Omental fat pad (tissue), 4 donors: ENCODE measurements around the gene NOL12. TPM values are rescaled to one million over a fixed set of nuclear protein-coding genes. Genes with fewer than 3 reads are reported as not detected.
A peak's percentile ranks its signal among the peaks of the same experiment; 100 is the strongest.

ENCODE experiments used
- ATAC-seq: fragments of 150-250 bp; one replicate; pipeline ENCODE4 v1.9.1; 2016; ENCODE audit warnings: mild to moderate bottlenecking, moderate library complexity; ENCODE audit not compliant: low FRiP score
- DNase-seq: peaks from one replicate; pipeline ENCODE4 v3.0.0-alpha.2; 2019; ENCODE audit warnings: low spot score
- total RNA-seq, 4 donors: library from RNA; depleted of rRNA; stranded (reverse); fragments of >200 nt; gene quantifications; one replicate each; pipeline ENCODE4 v1.1.0, GENCODE V29; 2016
- TF ChIP-seq, protein P1 (sequence below), 3 donors: fragments of 450-650 bp; IDR thresholded peaks; one replicate each; pipeline ENCODE4 v1.5.1; 2016 to 2017; ENCODE audit warnings: antibody characterized with exemption in 3 of 3, mild to moderate bottlenecking in 3 of 3, moderate library complexity in 2 of 3

Gene NOL12
- total RNA-seq, 4 donors from 2014 or later = 16.4 to 34.8 (median 21.4) TPM

DNA sequence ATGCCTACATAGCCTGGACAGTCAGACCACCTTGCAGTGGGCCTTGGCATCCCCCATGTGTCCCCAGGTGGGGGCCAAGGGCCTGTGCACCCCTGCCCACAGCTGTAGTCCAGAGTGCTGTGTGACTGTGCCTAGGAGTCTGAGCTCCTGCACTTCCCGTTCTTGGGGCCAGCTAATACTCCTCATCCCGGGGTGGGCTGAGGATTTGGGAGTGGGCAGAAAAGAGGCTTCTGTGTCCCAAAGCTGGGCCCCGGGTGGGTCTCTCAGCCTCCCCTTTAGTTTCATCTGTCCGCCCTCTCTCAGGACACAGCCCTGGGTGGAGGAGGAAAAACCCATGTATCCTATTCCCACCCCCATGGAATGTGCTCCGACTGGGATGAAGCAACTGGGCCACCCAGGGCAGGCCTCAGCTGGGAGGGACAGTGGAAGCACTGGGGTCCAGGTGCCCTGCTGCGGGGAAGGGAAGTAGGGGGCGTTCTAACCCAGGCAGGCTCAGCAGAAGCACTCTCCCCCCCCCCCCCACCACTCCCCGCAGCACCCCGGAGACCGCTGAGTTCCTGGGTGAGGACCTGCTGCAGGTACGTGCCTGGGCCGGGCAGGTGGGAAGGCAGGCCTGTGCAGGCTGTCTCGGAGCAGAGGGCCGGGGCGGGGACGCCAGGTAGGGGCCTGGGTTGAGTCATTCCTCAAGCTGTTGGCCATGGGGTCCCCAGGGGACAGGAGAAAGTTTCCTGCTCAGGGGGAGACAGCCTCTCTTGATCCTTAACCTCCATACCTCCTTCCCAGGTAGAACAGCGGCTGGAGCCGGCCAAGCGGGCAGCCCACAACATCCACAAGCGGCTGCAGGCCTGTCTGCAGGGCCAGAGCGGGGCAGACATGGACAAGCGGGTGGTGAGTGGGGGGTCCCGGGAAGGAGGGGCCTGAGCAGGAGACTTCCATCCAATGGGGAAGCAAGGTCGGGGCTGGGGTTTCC lies 45.3 kb upstream of the NOL12 start:
- DNase-seq (no peak), ATAC-seq (no peak)
- TF ChIP-seq, protein P1, sequence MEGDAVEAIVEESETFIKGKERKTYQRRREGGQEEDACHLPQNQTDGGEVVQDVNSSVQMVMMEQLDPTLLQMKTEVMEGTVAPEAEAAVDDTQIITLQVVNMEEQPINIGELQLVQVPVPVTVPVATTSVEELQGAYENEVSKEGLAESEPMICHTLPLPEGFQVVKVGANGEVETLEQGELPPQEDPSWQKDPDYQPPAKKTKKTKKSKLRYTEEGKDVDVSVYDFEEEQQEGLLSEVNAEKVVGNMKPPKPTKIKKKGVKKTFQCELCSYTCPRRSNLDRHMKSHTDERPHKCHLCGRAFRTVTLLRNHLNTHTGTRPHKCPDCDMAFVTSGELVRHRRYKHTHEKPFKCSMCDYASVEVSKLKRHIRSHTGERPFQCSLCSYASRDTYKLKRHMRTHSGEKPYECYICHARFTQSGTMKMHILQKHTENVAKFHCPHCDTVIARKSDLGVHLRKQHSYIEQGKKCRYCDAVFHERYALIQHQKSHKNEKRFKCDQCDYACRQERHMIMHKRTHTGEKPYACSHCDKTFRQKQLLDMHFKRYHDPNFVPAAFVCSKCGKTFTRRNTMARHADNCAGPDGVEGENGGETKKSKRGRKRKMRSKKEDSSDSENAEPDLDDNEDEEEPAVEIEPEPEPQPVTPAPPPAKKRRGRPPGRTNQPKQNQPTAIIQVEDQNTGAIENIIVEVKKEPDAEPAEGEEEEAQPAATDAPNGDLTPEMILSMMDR (IDR thresholded peaks at IDR 0.05) = no peak

DNA sequence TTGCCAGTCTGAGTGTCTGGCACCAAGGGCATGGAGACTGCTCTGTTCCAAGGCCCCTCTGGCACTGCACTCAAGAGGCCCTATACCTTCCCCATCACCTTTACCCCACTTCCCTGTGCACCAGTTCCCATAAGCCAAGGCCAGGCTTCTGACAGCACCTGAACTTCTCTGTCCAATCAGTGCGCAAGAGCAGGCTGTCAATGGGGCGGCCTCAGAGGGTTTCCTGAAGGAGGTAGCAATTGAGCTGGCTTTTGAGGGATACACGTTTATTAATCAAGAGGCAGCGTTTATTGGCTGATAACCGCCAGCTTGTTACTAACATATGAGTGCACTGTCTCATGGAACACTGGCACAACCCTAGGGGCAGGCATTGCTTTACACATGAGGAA lies 44.6 kb upstream of the NOL12 start:
- TF ChIP-seq, protein P1 (IDR thresholded peaks at IDR 0.05) = no peak
- ATAC-seq (no peak), DNase-seq (no peak)

DNA sequence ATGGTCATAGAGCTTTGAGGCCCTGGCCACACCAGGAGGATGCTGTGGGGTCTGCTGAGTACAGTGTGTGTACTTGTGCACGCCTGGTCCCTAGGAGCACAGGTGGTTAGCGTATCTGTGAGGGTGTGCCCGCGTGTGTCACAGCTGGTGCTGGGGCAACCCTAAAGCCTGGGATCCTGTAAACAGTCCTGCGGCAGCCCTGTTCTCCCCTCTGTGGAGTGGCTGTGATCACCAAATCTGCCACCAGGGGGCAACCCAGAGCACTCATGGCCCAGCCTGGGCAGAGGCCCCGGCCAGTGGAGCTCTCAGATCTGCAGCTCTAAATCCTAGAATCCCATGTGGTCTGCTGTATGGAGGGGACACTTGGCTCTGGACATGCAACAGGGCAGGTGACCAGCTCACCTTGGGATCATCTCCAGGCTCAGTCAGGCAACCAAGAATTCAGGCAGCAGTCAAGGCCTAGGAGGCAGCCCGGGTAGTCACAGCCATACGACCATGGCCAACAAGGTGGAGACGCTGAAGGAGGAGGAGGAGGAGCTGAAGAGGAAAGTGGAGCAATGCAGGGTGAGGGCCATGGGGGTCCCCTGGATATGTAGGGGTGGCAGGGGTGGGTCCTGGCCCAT lies 42.8 kb upstream of the NOL12 start:
- TF ChIP-seq, protein P1 (IDR thresholded peaks at IDR 0.05) = peak in 2 of 3 donors; percentile 70 to 86
- peak; percentile 66 for ATAC-seq

DNA sequence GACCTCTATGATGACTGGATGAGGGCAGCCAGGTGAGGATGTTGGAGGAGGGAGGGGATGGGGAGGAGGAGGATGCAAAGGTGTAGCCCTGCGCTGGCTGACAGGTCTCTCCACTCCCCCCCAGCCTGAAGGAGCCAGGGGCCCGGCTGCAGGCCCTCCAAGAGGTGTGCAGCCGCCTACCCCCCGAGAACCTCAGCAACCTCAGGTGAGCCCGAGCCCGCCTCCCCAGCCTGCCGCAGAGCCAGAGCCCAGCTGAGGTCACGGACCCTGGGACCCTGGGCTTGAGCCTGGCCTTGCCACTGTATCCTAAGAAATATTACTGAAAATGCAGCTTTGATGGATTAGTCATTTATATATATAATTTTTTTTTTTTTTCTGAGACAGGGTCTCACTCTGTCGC lies 38.8 kb upstream of the NOL12 start:
- TF ChIP-seq, protein P1 (IDR thresholded peaks at IDR 0.05) = no peak
- DNase-seq (no peak), ATAC-seq (no peak)

More for the DNA sequence above, 42.8 kb upstream of the NOL12 start:
- DNase-seq = peak; percentile 96

DNA sequence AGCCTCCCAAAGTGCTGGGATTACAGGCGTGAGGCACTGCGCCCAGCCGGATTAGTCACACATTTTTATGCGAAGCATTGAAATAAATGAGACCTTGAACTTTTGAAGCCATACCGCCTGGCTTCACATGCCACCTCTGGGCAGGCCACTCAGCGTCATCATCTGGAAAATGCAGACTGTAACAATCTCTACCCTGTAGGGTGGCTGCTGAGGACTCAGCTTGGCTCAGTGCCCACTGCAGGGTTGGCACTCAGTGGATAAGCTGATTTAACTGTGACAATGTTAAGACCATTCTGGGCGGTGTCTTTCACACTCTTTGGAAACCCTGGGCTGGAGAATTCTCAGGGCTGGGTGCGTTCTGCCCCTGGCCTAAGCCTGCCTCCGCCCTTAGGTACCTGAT lies 38.2 kb upstream of the NOL12 start:
- no peak for ATAC-seq
- no peak for DNase-seq
- TF ChIP-seq, protein P1 (IDR thresholded peaks at IDR 0.05) = no peak

DNA sequence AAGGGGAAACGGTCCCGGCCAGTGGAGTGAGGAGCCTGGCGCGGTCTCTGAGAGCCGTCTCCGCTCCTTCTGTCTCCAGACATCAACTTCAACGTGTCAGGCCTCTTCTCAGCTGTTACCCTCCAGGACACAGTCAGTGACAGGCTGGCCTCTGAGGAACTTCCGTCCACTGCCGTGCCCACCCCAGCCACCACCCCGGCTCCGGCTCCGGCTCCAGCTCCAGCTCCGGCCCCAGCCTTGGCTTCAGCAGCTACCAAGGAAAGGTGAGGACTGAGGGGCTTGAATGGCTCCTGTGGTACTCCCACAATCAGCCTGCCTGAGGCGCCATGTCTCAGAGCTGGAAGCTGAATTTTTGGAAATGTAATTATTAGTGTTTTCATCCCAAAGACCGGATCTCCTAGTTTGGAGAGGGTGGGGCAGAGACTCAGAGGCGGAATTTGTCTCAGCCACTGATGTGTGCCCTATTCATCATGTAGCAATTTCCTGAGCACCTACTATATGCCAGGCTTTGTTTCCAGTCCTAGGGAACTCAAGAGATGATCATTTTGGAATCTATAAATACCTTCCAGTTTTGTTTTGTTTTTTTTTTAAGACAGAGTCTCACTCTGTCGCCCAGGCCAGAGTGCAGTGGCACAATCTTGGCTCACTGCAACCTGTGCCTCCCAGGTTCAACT lies 35.5 kb upstream of the NOL12 start:
- no peak for ATAC-seq
- no peak for DNase-seq
- TF ChIP-seq, protein P1 (IDR thresholded peaks at IDR 0.05) = no peak
